H1 (cell line): Measurements from ENCODE around the gene TTC23. TPM values are rescaled to one million over a fixed set of nuclear protein-coding genes. Genes with fewer than 3 reads are reported as not detected.

Experiments
- CTCF ChIA-PET: fragments of 300-600 bp; sonication (Branson Sonifier 250); formaldehyde crosslinking; loops from one replicate; lab custom pipeline; 2021; ENCODE audit not compliant: partially characterized antibody; lab: Charles Lee
- POLR2A ChIA-PET: fragments of 300-600 bp; sonication (Branson Sonifier 250); formaldehyde crosslinking; loops from one replicate; lab custom pipeline; 2021; ENCODE audit warnings: inconsistent platforms; ENCODE audit not compliant: partially characterized antibody; lab: Charles Lee
- DNase-seq, 2 experiments: peaks; one replicate each; pipeline versions ENCODE4 v3.0.0 to v3.0.0-alpha.2; 2010 to 2022; ENCODE audit warnings: low spot score in 2 of 2, low read depth in 1 of 2, mixed read lengths in 1 of 2
- FAIRE-seq: peaks from 2 replicates; lab custom pipeline; 2011; peaks lifted over from hg19 to GRCh38; lab: Jason Lieb, UNC
- H2AFZ ChIP-seq: 2 replicates; pipeline ENCODE4 v1.8.1; 2012; ENCODE audit warnings: low read length, inconsistent platforms
- H2AK5ac ChIP-seq: 2 replicates; pipeline ENCODE4 v1.6.1; 2013; ENCODE audit warnings: low read depth, low read length
- H2BK120ac ChIP-seq: replicated peaks from 2 replicates; pipeline ENCODE3; 2013; ENCODE audit warnings: low read depth, low read length, inconsistent platforms
- H2BK12ac ChIP-seq: 2 replicates; pipeline ENCODE4 v1.6.1; 2013; ENCODE audit warnings: low read depth, low read length
- H2BK15ac ChIP-seq: 2 replicates; pipeline ENCODE4 v1.6.1; 2013; ENCODE audit warnings: low read length
- H2BK20ac ChIP-seq: 2 replicates; pipeline ENCODE4 v1.6.1; 2013; ENCODE audit warnings: low read length
- H2BK5ac ChIP-seq: 2 replicates; pipeline ENCODE4 v1.6.1; 2013; ENCODE audit warnings: low read depth, low read length
- H3K14ac ChIP-seq: 2 replicates; pipeline ENCODE4 v1.6.1; 2013; ENCODE audit warnings: inconsistent platforms; ENCODE audit not compliant: insufficient read length
- H3K18ac ChIP-seq: 2 replicates; pipeline ENCODE4 v1.6.1; 2013; ENCODE audit warnings: low read length; ENCODE audit errors: extremely low read depth
- H3K23ac ChIP-seq: 2 replicates; pipeline ENCODE4 v1.6.1; 2013; ENCODE audit warnings: inconsistent platforms; ENCODE audit not compliant: insufficient read length
- H3K23me2 ChIP-seq: 2 replicates; pipeline ENCODE4 v1.6.1; 2013; ENCODE audit warnings: low read depth, low read length
- H3K27ac ChIP-seq: 2 replicates; pipeline ENCODE4 v1.6.1; 2011; ENCODE audit warnings: low read depth, low read length, inconsistent platforms
- H3K27me3 ChIP-seq, 4 experiments: replicated peaks in 1 of 4; 1 replicate in 1 of 4; 2 replicates in 3 of 4; pipeline versions ENCODE4 v1.6.1 to v1.8.1; 2011 to 2013; ENCODE audit warnings: low read length in 3 of 4, mild to moderate bottlenecking in 3 of 4, inconsistent platforms in 2 of 4, mixed read lengths in 2 of 4, moderate library complexity in 1 of 4; ENCODE audit not compliant: control insufficient read depth in 3 of 4, insufficient read depth in 3 of 4; ENCODE audit errors: extremely low read depth in 1 of 4
- H3K36me3 ChIP-seq, 4 experiments: 2 replicates each; pipeline versions ENCODE4 v1.6.1 to v1.8.1; 2011 to 2013; ENCODE audit warnings: mild to moderate bottlenecking in 4 of 4, low read length in 3 of 4, moderate library complexity in 2 of 4, control low read depth in 1 of 4, inconsistent platforms in 1 of 4; ENCODE audit not compliant: insufficient read depth in 4 of 4, control insufficient read depth in 2 of 4
- H3K4ac ChIP-seq: replicated peaks from 2 replicates; pipeline ENCODE3; 2013; ENCODE audit warnings: low read length, low read depth, mixed read lengths, inconsistent platforms; ENCODE audit not compliant: insufficient read length
- H3K4me1 ChIP-seq, 4 experiments: replicated peaks in 1 of 4; 1 replicate in 1 of 4; 2 replicates in 3 of 4; pipeline versions ENCODE4 v1.6.1 to v1.8.1; 2011 to 2013; ENCODE audit warnings: low read length in 3 of 4, inconsistent platforms in 2 of 4, mixed read lengths in 1 of 4; ENCODE audit not compliant: insufficient read depth in 4 of 4, control insufficient read depth in 3 of 4
- H3K4me2 ChIP-seq, 2 experiments: 2 replicates each; pipeline versions ENCODE4 v1.6.1 to v1.8.1; 2011 to 2013; ENCODE audit warnings: low read depth in 2 of 2, low read length in 2 of 2, control low read depth in 1 of 2, inconsistent platforms in 1 of 2, mild to moderate bottlenecking in 1 of 2; ENCODE audit not compliant: insufficient read depth in 1 of 2
- H3K4me3 ChIP-seq, 4 experiments: fragments of 200-600, 300-600 bp in 1 of 4; sonication (generic), shearing (Covaris generic), sonication (Bioruptor Twin) in 1 of 4; 2 replicates each; pipeline versions ENCODE4 v1.5.1 to v1.8.1; 2011 to 2016; ENCODE audit warnings: low read length in 4 of 4, low read depth in 3 of 4, control low read depth in 2 of 4, inconsistent platforms in 2 of 4, mild to moderate bottlenecking in 2 of 4, mixed read lengths in 1 of 4, moderate library complexity in 1 of 4; ENCODE audit not compliant: insufficient read depth in 2 of 4; ENCODE audit errors: extremely low read depth in 1 of 4
- H3K56ac ChIP-seq: replicated peaks from 2 replicates; pipeline ENCODE3; 2013; ENCODE audit warnings: low read depth, mild to moderate bottlenecking, mixed read lengths, low read length, inconsistent platforms; ENCODE audit not compliant: insufficient read length
- H3K79me1 ChIP-seq: 2 replicates; pipeline ENCODE4 v1.6.1; 2013; ENCODE audit warnings: low read depth, low read length, control low read depth
- H3K79me2 ChIP-seq, 2 experiments: 2 replicates each; pipeline versions ENCODE4 v1.6.1 to v1.8.1; 2012 to 2013; ENCODE audit warnings: low read length in 2 of 2, mild to moderate bottlenecking in 2 of 2, inconsistent platforms in 1 of 2; ENCODE audit not compliant: insufficient read depth in 2 of 2, control insufficient read depth in 1 of 2
- H3K9ac ChIP-seq, 4 experiments: replicated peaks in 1 of 4; 1 replicate in 1 of 4; 2 replicates in 3 of 4; pipeline versions ENCODE4 v1.6.1 to v1.8.1; 2011 to 2013; ENCODE audit warnings: low read depth in 3 of 4, low read length in 3 of 4, control low read depth in 2 of 4, mild to moderate bottlenecking in 2 of 4, moderate library complexity in 2 of 4, inconsistent platforms in 1 of 4; ENCODE audit errors: extremely low read depth in 1 of 4
- H3K9me3 ChIP-seq, 2 experiments: 2 replicates each; pipeline versions ENCODE4 v1.6.1 to v1.8.1; 2012 to 2013; ENCODE audit warnings: mild to moderate bottlenecking in 2 of 2, moderate library complexity in 2 of 2, control low read depth in 1 of 2, inconsistent platforms in 1 of 2, low read depth in 1 of 2, low read length in 1 of 2, mixed read lengths in 1 of 2; ENCODE audit not compliant: insufficient read depth in 2 of 2
- H4K20me1 ChIP-seq, 2 experiments: replicated peaks in 1 of 2; 2 replicates each; pipeline versions ENCODE3 to v1.8.1; 2011 to 2013; ENCODE audit warnings: inconsistent platforms in 2 of 2, low read length in 2 of 2, mild to moderate bottlenecking in 1 of 2; ENCODE audit not compliant: insufficient read depth in 2 of 2, control insufficient read depth in 1 of 2
- H4K5ac ChIP-seq: 2 replicates; pipeline ENCODE4 v1.6.1; 2013; ENCODE audit warnings: low read length, low read depth, mixed read lengths, inconsistent platforms; ENCODE audit not compliant: insufficient read length
- H4K8ac ChIP-seq: 2 replicates; pipeline ENCODE4 v1.8.0; 2013; ENCODE audit warnings: mild to moderate bottlenecking, moderate library complexity, low read length, inconsistent platforms; ENCODE audit not compliant: insufficient read depth; ENCODE audit errors: extremely low read depth
- H4K91ac ChIP-seq: replicated peaks from 2 replicates; pipeline ENCODE3; 2013; ENCODE audit warnings: low read length, mixed read lengths, inconsistent platforms; ENCODE audit not compliant: insufficient read length
- EP300 ChIP-seq, 2 experiments: IDR thresholded peaks; 1 replicate in 1 of 2; 2 replicates in 1 of 2; pipeline ENCODE4 v1.6.1; 2011 to 2012; ENCODE audit warnings: low read depth in 2 of 2, low read length in 2 of 2, mild to moderate bottlenecking in 2 of 2, borderline replicate concordance in 1 of 2, inconsistent platforms in 1 of 2, moderate library complexity in 1 of 2
- POU5F1 ChIP-seq: IDR thresholded peaks from 2 replicates; pipeline ENCODE4 v1.6.1; 2011; ENCODE audit warnings: low read depth, mild to moderate bottlenecking, low read length, moderate library complexity
- WGBS, 2 experiments: shearing (Covaris generic) in 1 of 2; methylation state at CpG; one replicate each; pipeline versions ENCODE4 v1.1.6 to v1.1.7; 2013 to 2015; ENCODE audit warnings: low lambda C conversion rate in 2 of 2, mixed read lengths in 2 of 2, inconsistent platforms in 1 of 2, low coverage in 1 of 2, missing lambda C conversion rate in 1 of 2; ENCODE audit not compliant: insufficient replicate concordance in 2 of 2, insufficient coverage in 1 of 2, insufficient read length in 1 of 2; ENCODE audit errors: extremely low coverage in 1 of 2, missing lambda C conversion rate in 1 of 2; 5-methylcytosine and 5-hydroxymethylcytosine counted together
- polyA plus RNA-seq, 7 experiments: library from polyadenylated mRNA; depleted of rRNA in 3 of 7; stranded (reverse) in 5 of 7; unstranded in 2 of 7; fragments of >200 nt in 5 of 7; fragments of 200-250 nt in 2 of 7; gene quantifications; 1 replicate in 5 of 7; 2 replicates in 1 of 7; 4 replicates in 1 of 7; pipeline versions ENCODE4 v1.2.1 to v1.2.3, GENCODE V29; 2011 to 2013; ENCODE audit warnings: missing spikeins in 2 of 7, mixed read lengths in 2 of 7
- total RNA-seq: library from RNA; stranded (reverse); fragmentation: NEBNext Ultra II Directional; extraction: Animal tissue kit (Norgen Biotek cat#: 25700); gene quantifications from 2 replicates; pipeline ENCODE4 v1.2.1, GENCODE V29; 2021
- TF ChIP-seq, protein P1 (sequence below): IDR thresholded peaks from 2 replicates; pipeline ENCODE4 v1.6.1; 2011; ENCODE audit warnings: low read length, improper control_type of control experiment
- TF ChIP-seq, protein P2 (sequence below), 3 experiments: IDR thresholded peaks; 1 replicate in 2 of 3; 2 replicates in 1 of 3; pipeline versions ENCODE4 v1.5.1 to v1.6.1; 2011; ENCODE audit warnings: low read length in 3 of 3, mild to moderate bottlenecking in 3 of 3, inconsistent platforms in 2 of 3, low read depth in 1 of 3, moderate library complexity in 1 of 3; ENCODE audit not compliant: insufficient read depth in 1 of 3; ENCODE audit errors: control extremely low read depth in 1 of 3

The TTC23 gene
- total and polyA plus RNA-seq, 2 of the 8 experiments (the other 6 are each of a cell fraction or from before 2014, with no cell fraction given), result 4.8 to 23.0 TPM

DNA sequence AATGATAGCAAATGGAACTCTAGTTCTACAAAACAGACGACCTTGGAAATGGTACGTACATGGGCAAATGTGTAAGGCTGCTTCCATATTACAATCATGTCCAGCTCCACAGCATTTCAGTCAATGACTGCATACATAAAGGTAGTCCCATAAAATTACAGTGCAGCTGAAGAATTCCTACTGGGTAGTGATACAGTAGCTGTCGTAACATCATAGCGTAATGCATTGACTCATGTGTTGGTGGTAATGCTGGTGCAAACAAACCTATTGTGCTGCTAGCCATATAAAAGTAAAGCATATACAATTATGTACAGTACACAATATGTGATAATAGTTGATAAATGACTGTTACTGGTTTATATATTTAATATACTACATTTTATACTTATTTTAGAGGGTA, 18.5 kb downstream of the TTC23 start:
- H2BK5ac ChIP-seq, result no peak overlapping the region
- no peak overlapping the region for H2BK20ac ChIP-seq
- no peaks in the 10 kb centered on the region for H3K79me2 ChIP-seq
- no peak overlapping the region for H3K18ac ChIP-seq
- no peak overlapping the region for H2AFZ ChIP-seq
- H3K14ac ChIP-seq, result no peak overlapping the region
- WGBS, 2 experiments, result 89% methylated on average over 4 of the region's 4 CpGs; no CpG with 5 or more reads in 1 of the 2 experiments
- 0 out of 4 replicates have a peak, but pooled peaks cover 0 to 4% of the 10 kb centered on the region in 2 experiments for H3K9me3 ChIP-seq
- no peak overlapping the region for H4K8ac ChIP-seq
- H4K20me1 ChIP-seq, result peaks cover 0 to 2% of the 10 kb centered on the region in 2 experiments
- FAIRE-seq (no peak), DNase-seq (no peak)
- no peak overlapping the region for H3K23ac ChIP-seq
- no peak overlapping the region for H4K5ac ChIP-seq
- no peak overlapping the region for H3K9ac ChIP-seq
- ChIA-PET CTCF (interaction anchor here (0.9 to 1.1 kb wide), 4 partner anchors 17 to 510 kb away, joined by 3 to 4 read pairs (median 4); no protein-coding TSS in a partner anchor), POLR2A (no interaction called here)
- no peak overlapping the region for H3K4me2 ChIP-seq
- H3K27me3 ChIP-seq, result no peaks in the 10 kb centered on the region
- H2BK120ac ChIP-seq, result no peak overlapping the region
- no peak overlapping the region for H2AK5ac ChIP-seq
- no peak overlapping the region for H3K56ac ChIP-seq
- H3K79me1 ChIP-seq, result no peaks in the 10 kb centered on the region
- H4K91ac ChIP-seq, result no peak overlapping the region
- H3K36me3 ChIP-seq, result peaks cover 0 to 9% (median 4%) of the 10 kb centered on the region in 4 experiments; a peak in 4 of 8 replicates
- no peak overlapping the region for H2BK15ac ChIP-seq
- TF ChIP-seq EP300 (IDR thresholded peaks at IDR 0.05; ENCODE audit: borderline replicate concordance in 1 of 2, low read depth in 2 of 2, low read length in 2 of 2), result no peak
- TF ChIP-seq, protein P1, sequence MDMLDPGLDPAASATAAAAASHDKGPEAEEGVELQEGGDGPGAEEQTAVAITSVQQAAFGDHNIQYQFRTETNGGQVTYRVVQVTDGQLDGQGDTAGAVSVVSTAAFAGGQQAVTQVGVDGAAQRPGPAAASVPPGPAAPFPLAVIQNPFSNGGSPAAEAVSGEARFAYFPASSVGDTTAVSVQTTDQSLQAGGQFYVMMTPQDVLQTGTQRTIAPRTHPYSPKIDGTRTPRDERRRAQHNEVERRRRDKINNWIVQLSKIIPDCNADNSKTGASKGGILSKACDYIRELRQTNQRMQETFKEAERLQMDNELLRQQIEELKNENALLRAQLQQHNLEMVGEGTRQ, result no peak
- TF ChIP-seq POU5F1, result no peak
- TF ChIP-seq, protein P2, sequence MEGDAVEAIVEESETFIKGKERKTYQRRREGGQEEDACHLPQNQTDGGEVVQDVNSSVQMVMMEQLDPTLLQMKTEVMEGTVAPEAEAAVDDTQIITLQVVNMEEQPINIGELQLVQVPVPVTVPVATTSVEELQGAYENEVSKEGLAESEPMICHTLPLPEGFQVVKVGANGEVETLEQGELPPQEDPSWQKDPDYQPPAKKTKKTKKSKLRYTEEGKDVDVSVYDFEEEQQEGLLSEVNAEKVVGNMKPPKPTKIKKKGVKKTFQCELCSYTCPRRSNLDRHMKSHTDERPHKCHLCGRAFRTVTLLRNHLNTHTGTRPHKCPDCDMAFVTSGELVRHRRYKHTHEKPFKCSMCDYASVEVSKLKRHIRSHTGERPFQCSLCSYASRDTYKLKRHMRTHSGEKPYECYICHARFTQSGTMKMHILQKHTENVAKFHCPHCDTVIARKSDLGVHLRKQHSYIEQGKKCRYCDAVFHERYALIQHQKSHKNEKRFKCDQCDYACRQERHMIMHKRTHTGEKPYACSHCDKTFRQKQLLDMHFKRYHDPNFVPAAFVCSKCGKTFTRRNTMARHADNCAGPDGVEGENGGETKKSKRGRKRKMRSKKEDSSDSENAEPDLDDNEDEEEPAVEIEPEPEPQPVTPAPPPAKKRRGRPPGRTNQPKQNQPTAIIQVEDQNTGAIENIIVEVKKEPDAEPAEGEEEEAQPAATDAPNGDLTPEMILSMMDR (IDR thresholded peaks at IDR 0.05; ENCODE audit: control extremely low read depth in 1 of 3, insufficient read depth in 1 of 3, low read depth in 1 of 3, low read length in 3 of 3), result no peak
- TF ChIP-seq, all 59 proteins: peak for 0
- no peak overlapping the region for H3K4me3 ChIP-seq
- no peaks in the 10 kb centered on the region for H3K23me2 ChIP-seq
- no peak overlapping the region for H3K27ac ChIP-seq
- H3K4ac ChIP-seq, result no peak overlapping the region
- no peaks in the 10 kb centered on the region for H3K4me1 ChIP-seq
- H2BK12ac ChIP-seq, result no peak overlapping the region
